K562 (cell line): ENCODE data around the gene GPR83. TPM values are rescaled to one million over a fixed set of nuclear protein-coding genes. Genes with fewer than 3 reads are reported as not detected.

Experiments
- ATAC-seq: fragments of 200-7000 bp; cut with Tn5 transposase; 3 replicates; pipeline ENCODE4 v1.9.1; 2020; ENCODE audit warnings: moderate library complexity
- BruUV-seq: library from RNA; stranded (reverse); fragments of 400-500 nt; replicated peaks from 2 replicates; lab custom pipeline; 2021; lab: Mats Ljungman, UMichigan
- CTCF ChIA-PET: fragments of 300-600 bp; formaldehyde crosslinking; extraction: SDS; loops from one replicate; lab custom pipeline; 2021; ENCODE audit warnings: low intra/inter-chr PET ratio; lab: Yijun Ruan, JAX
- POLR2A ChIA-PET: fragments of 300-600, 350-650 bp; sonication (Branson Sonifier 250); formaldehyde crosslinking; extraction: SDS; loops from one replicate; lab custom pipeline; 2021; ENCODE audit warnings: antibody characterized with exemption, inconsistent platforms; lab: Yijun Ruan, JAX
- DNase-seq, 4 experiments: peaks; one replicate each; pipeline versions ENCODE4 v3.0.0 to v3.0.0-alpha.2; 2011 to 2018; ENCODE audit warnings: low spot score in 3 of 4, mixed read lengths in 3 of 4; ENCODE audit errors: extremely low read depth in 1 of 4
- FAIRE-seq: peaks from 2 replicates; lab custom pipeline; 2011; peaks lifted over from hg19 to GRCh38; lab: Jason Lieb, UNC
- H2AFZ ChIP-seq: 2 replicates; pipeline ENCODE4 v1.6.0; 2011; ENCODE audit warnings: low read depth, low read length, control low read depth, inconsistent platforms
- H3K27ac ChIP-seq: fragments of 200-600 bp; 3 replicates; pipeline ENCODE4 v1.8.0; 2011; ENCODE audit warnings: low read depth, mild to moderate bottlenecking, control low read depth, inconsistent platforms, low read length, moderate library complexity, mixed read lengths; ENCODE audit errors: extremely low read depth
- H3K27me3 ChIP-seq, 2 experiments: fragments of 300-600 bp in 1 of 2; 2 replicates in 1 of 2; 3 replicates in 1 of 2; pipeline versions ENCODE4 v1.6.0 to v1.8.0; 2011; ENCODE audit warnings: inconsistent platforms in 2 of 2, low read length in 2 of 2, mild to moderate bottlenecking in 1 of 2, mixed read lengths in 1 of 2, moderate library complexity in 1 of 2; ENCODE audit not compliant: control insufficient read depth in 2 of 2, insufficient read depth in 2 of 2
- H3K36me3 ChIP-seq: fragments of 300-600 bp; 3 replicates; pipeline ENCODE4 v1.8.0; 2011; ENCODE audit warnings: mild to moderate bottlenecking, low read length, inconsistent platforms; ENCODE audit not compliant: control insufficient read depth, insufficient read depth
- H3K4me1 ChIP-seq, 2 experiments: fragments of 200-600 bp in 1 of 2; replicated peaks in 1 of 2; 2 replicates in 1 of 2; 3 replicates in 1 of 2; pipeline versions ENCODE4 v1.5.1 to v1.8.0; 2011; ENCODE audit warnings: inconsistent platforms in 2 of 2, low read length in 2 of 2, mild to moderate bottlenecking in 1 of 2, mixed read lengths in 1 of 2, moderate library complexity in 1 of 2; ENCODE audit not compliant: control insufficient read depth in 2 of 2, insufficient read depth in 2 of 2
- H3K4me2 ChIP-seq: 2 replicates; pipeline ENCODE4 v1.6.1; 2011; ENCODE audit warnings: low read length, control low read depth, inconsistent platforms, mixed read lengths; ENCODE audit not compliant: insufficient read depth
- H3K4me3 ChIP-seq: fragments of 200-600 bp; sonication (generic), shearing (Covaris generic); 2 replicates; pipeline ENCODE4 v1.5.1; 2016; ENCODE audit warnings: control low read depth, inconsistent platforms
- H3K79me2 ChIP-seq: fragments of 200-600 bp; 3 replicates; pipeline ENCODE4 v1.8.0; 2011; ENCODE audit warnings: low read length, inconsistent platforms; ENCODE audit not compliant: control insufficient read depth, insufficient read depth
- H3K9ac ChIP-seq, 2 experiments: 2 replicates each; pipeline versions ENCODE4 v1.6.0 to v1.6.1; 2011; ENCODE audit warnings: low read depth in 2 of 2, low read length in 2 of 2, control low read depth in 1 of 2, inconsistent platforms in 1 of 2, mild to moderate bottlenecking in 1 of 2, mixed read lengths in 1 of 2; ENCODE audit not compliant: insufficient read depth in 1 of 2
- H3K9me1 ChIP-seq: one replicate; pipeline ENCODE4 v1.6.0; 2011; ENCODE audit warnings: inconsistent platforms, mild to moderate bottlenecking, low read length, moderate library complexity; ENCODE audit not compliant: control insufficient read depth, insufficient read depth
- H3K9me3 ChIP-seq: replicated peaks from 2 replicates; pipeline ENCODE4 v1.5.1; 2011; ENCODE audit warnings: low read depth, low read length, inconsistent platforms; ENCODE audit not compliant: control insufficient read depth, insufficient read depth
- H4K20me1 ChIP-seq: replicated peaks from 2 replicates; pipeline ENCODE4 v1.6.1; 2011; ENCODE audit warnings: low read length, inconsistent platforms, mixed read lengths; ENCODE audit not compliant: control insufficient read depth, insufficient read depth
- NFATC3 ChIP-seq: fragments of 450-650 bp; IDR thresholded peaks from 2 replicates; pipeline ENCODE4 v1.6.1; 2017; ENCODE audit warnings: mild to moderate bottlenecking
- WGBS: fragments of 100-300 bp; shearing (Covaris generic); methylation state at CpG from one replicate; pipeline ENCODE4 v1.1.6; 2016; ENCODE audit warnings: low coverage, mixed read lengths; ENCODE audit not compliant: insufficient coverage; ENCODE audit errors: missing lambda C conversion rate; 5-methylcytosine and 5-hydroxymethylcytosine counted together
- in situ Hi-C: fragments of 300-500 bp; cut with MboI; formaldehyde crosslinking; loops from 4 replicates; pipeline ENCODE4 v1.15.0; 2018; ENCODE audit warnings: inconsistent platforms, mixed read lengths
- intact Hi-C: fragments of 100-400 bp; cut with micrococcal nuclease; formaldehyde crosslinking; loops from 2 replicates; pipeline ENCODE4 v1.14.2; 2022
- polyA plus RNA-seq, 8 experiments: library from polyadenylated mRNA; depleted of rRNA in 4 of 8; stranded (reverse) in 5 of 8; unstranded in 3 of 8; fragments of >200 nt; fragmentation: Nextera tagmentation in 2 of 8; fragmentation: Illumina TruSeq in 1 of 8; extraction: Ambion mirVana in 2 of 8; extraction: Trizol in 1 of 8; gene quantifications; 2 replicates each; pipeline versions ENCODE4 v1.2.1 to v1.2.3, GENCODE V29; 2011 to 2014; ENCODE audit warnings: inconsistent platforms in 1 of 8, missing spikeins in 1 of 8
- total RNA-seq, 7 experiments: library from RNA; depleted of rRNA in 6 of 7; stranded (reverse); fragments of >200 nt in 6 of 7; fragmentation: Illumina TruSeq in 2 of 7; extraction: Trizol in 2 of 7; gene quantifications; 2 replicates each; pipeline versions ENCODE4 v1.2.1 to v1.2.3, GENCODE V29; 2011 to 2021; ENCODE audit warnings: low replicate concordance in 1 of 7

Gene GPR83
- total and polyA plus RNA-seq, 9 of the 15 experiments (the other 6 are each of a cell fraction or from before 2014, with no cell fraction given) = 0.03 to 0.13 (median 0.08) TPM; not detected in 2

GRCh38 chr11:94328587-94329080, 72.6 kb downstream of the GPR83 start:
- in situ Hi-C loops = loop anchor here (10.0 kb wide), 1 partner anchor 176 kb away; no protein-coding TSS in a partner anchor
- ATAC-seq = no peak; the same call in 2 of the 3 replicates
- CTCF ChIA-PET = no interaction called here

More at GRCh38 chr11:94328587-94329080, 72.6 kb downstream of the GPR83 start:
- Histone ChIP-seq H3K4me1 (no peaks in the 10 kb centered on the region), H3K27me3 (peaks cover 4 to 7% of the 10 kb centered on the region in 2 experiments; a peak in 4 of 5 replicates), H3K9me3 (no peaks in the 10 kb centered on the region), H2AFZ (no peak overlapping the region), H3K4me3 (no peak overlapping the region), H4K20me1 (no peaks in the 10 kb centered on the region), H3K4me2 (no peak overlapping the region), H3K79me2 (no peaks in the 10 kb centered on the region), H3K9ac (no peak overlapping the region), H3K27ac (no peak overlapping the region), H3K9me1 (no peaks in the 10 kb centered on the region), H3K36me3 (no peaks in the 10 kb centered on the region)
- DNase-seq = no peak
- intact Hi-C loops = loop anchor here (5.0 to 10.0 kb wide), 4 partner anchors 89 to 434 kb away; no protein-coding TSS in a partner anchor
- BruUV-seq = no TSS peak
- no peak for FAIRE-seq
- POLR2A ChIA-PET = no interaction called here
- TF ChIP-seq NFATC3 = no peak
- WGBS = 0% methylated on average over 6 of the region's 6 CpGs

Other genes with a start within 250 kb of the GPR83 start
- not detected in 2 replicates for gene IZUMO1R, start 96.8 kb downstream of the GPR83 start, total RNA-seq (2014; rRNA removed)
- gene IZUMO1R, start 96.8 kb downstream of the GPR83 start, total RNA-seq (2014; rRNA removed; fragmentation: Illumina TruSeq; extraction: Trizol) = not detected in 2 replicates
- gene IZUMO1R, start 96.8 kb downstream of the GPR83 start, total RNA-seq (2015; rRNA removed; fragmentation: Illumina TruSeq; extraction: Trizol) = not detected in 2 replicates
- not detected in 2 replicates for gene IZUMO1R, start 96.8 kb downstream of the GPR83 start, total RNA-seq (2021)
- not detected in 2 replicates for gene IZUMO1R, start 96.8 kb downstream of the GPR83 start, polyA plus RNA-seq (2011; rRNA removed)
- not detected in 2 replicates for gene IZUMO1R, start 96.8 kb downstream of the GPR83 start, polyA plus RNA-seq (2014; fragmentation: Illumina TruSeq; extraction: Trizol)
- gene IZUMO1R, start 96.8 kb downstream of the GPR83 start, polyA plus RNA-seq (2014; fragmentation: Nextera tagmentation; extraction: Ambion mirVana) = not detected
- not detected in 2 replicates for gene IZUMO1R, start 96.8 kb downstream of the GPR83 start, polyA plus RNA-seq (2014; rRNA removed)
- gene MRE11, start 92.4 kb upstream of the GPR83 start, total RNA-seq (2014; rRNA removed) = 18.3 and 21.3 TPM in 2 replicates
- gene MRE11, start 92.4 kb upstream of the GPR83 start, total RNA-seq (2014; rRNA removed; fragmentation: Illumina TruSeq; extraction: Trizol) = 45.2 and 59.6 TPM in 2 replicates
- gene MRE11, start 92.4 kb upstream of the GPR83 start, total RNA-seq (2015; rRNA removed; fragmentation: Illumina TruSeq; extraction: Trizol) = 29.1 and 34.1 TPM in 2 replicates
- gene MRE11, start 92.4 kb upstream of the GPR83 start, total RNA-seq (2021) = 30.4 and 34.1 TPM in 2 replicates
- gene MRE11, start 92.4 kb upstream of the GPR83 start, polyA plus RNA-seq (2011; rRNA removed) = 19.9 and 28.4 TPM in 2 replicates
- 30.3 and 30.9 TPM in 2 replicates for gene MRE11, start 92.4 kb upstream of the GPR83 start, polyA plus RNA-seq (2014; fragmentation: Illumina TruSeq; extraction: Trizol)
- gene MRE11, start 92.4 kb upstream of the GPR83 start, polyA plus RNA-seq (2014; fragmentation: Nextera tagmentation; extraction: Ambion mirVana) = 10 to 100 TPM; 21.0 to 29.1 TPM
- 22.9 and 27.4 TPM in 2 replicates for gene MRE11, start 92.4 kb upstream of the GPR83 start, polyA plus RNA-seq (2014; rRNA removed)
- gene ANKRD49, start 92.6 kb upstream of the GPR83 start, total RNA-seq (2014; rRNA removed) = 13.4 and 17.1 TPM in 2 replicates
- 30.6 and 39.4 TPM in 2 replicates for gene ANKRD49, start 92.6 kb upstream of the GPR83 start, total RNA-seq (2014; rRNA removed; fragmentation: Illumina TruSeq; extraction: Trizol)
- gene ANKRD49, start 92.6 kb upstream of the GPR83 start, total RNA-seq (2015; rRNA removed; fragmentation: Illumina TruSeq; extraction: Trizol) = 32.0 and 32.2 TPM in 2 replicates
- gene ANKRD49, start 92.6 kb upstream of the GPR83 start, total RNA-seq (2021) = 16.7 and 17.0 TPM in 2 replicates
- gene ANKRD49, start 92.6 kb upstream of the GPR83 start, polyA plus RNA-seq (2011; rRNA removed) = 37.4 and 38.7 TPM in 2 replicates
- 29.3 and 36.4 TPM in 2 replicates for gene ANKRD49, start 92.6 kb upstream of the GPR83 start, polyA plus RNA-seq (2014; fragmentation: Illumina TruSeq; extraction: Trizol)
- 10 to 100 TPM; 28.8 to 43.5 TPM for gene ANKRD49, start 92.6 kb upstream of the GPR83 start, polyA plus RNA-seq (2014; fragmentation: Nextera tagmentation; extraction: Ambion mirVana)
- gene ANKRD49, start 92.6 kb upstream of the GPR83 start, polyA plus RNA-seq (2014; rRNA removed) = 26.2 and 31.2 TPM in 2 replicates
- gene C11orf97, start 111.0 kb upstream of the GPR83 start, total RNA-seq (2014; rRNA removed) = not detected in 2 replicates
- not detected in 2 replicates for gene C11orf97, start 111.0 kb upstream of the GPR83 start, total RNA-seq (2014; rRNA removed; fragmentation: Illumina TruSeq; extraction: Trizol)
- gene C11orf97, start 111.0 kb upstream of the GPR83 start, total RNA-seq (2015; rRNA removed; fragmentation: Illumina TruSeq; extraction: Trizol) = not detected in 2 replicates
- gene C11orf97, start 111.0 kb upstream of the GPR83 start, total RNA-seq (2021) = not detected in 2 replicates
- not detected in 2 replicates for gene C11orf97, start 111.0 kb upstream of the GPR83 start, polyA plus RNA-seq (2011; rRNA removed)
- not detected in 2 replicates for gene C11orf97, start 111.0 kb upstream of the GPR83 start, polyA plus RNA-seq (2014; fragmentation: Illumina TruSeq; extraction: Trizol)
- gene C11orf97, start 111.0 kb upstream of the GPR83 start, polyA plus RNA-seq (2014; fragmentation: Nextera tagmentation; extraction: Ambion mirVana) = not detected
- gene C11orf97, start 111.0 kb upstream of the GPR83 start, polyA plus RNA-seq (2014; rRNA removed) = not detected in 2 replicates
- gene FUT4, start 142.5 kb upstream of the GPR83 start, total RNA-seq (2014; rRNA removed) = 6.4 and 6.9 TPM in 2 replicates
- 4.9 and 5.2 TPM in 2 replicates for gene FUT4, start 142.5 kb upstream of the GPR83 start, total RNA-seq (2014; rRNA removed; fragmentation: Illumina TruSeq; extraction: Trizol)
- 5.9 and 6.0 TPM in 2 replicates for gene FUT4, start 142.5 kb upstream of the GPR83 start, total RNA-seq (2015; rRNA removed; fragmentation: Illumina TruSeq; extraction: Trizol)
- gene FUT4, start 142.5 kb upstream of the GPR83 start, total RNA-seq (2021) = 8.7 and 8.9 TPM in 2 replicates
- gene FUT4, start 142.5 kb upstream of the GPR83 start, polyA plus RNA-seq (2011; rRNA removed) = 3.7 and 4.7 TPM in 2 replicates
- 5.0 and 5.5 TPM in 2 replicates for gene FUT4, start 142.5 kb upstream of the GPR83 start, polyA plus RNA-seq (2014; fragmentation: Illumina TruSeq; extraction: Trizol)
- gene FUT4, start 142.5 kb upstream of the GPR83 start, polyA plus RNA-seq (2014; fragmentation: Nextera tagmentation; extraction: Ambion mirVana) = 1 to 10 TPM; 1.1 to 1.4 TPM
- gene FUT4, start 142.5 kb upstream of the GPR83 start, polyA plus RNA-seq (2014; rRNA removed) = 5.4 and 5.7 TPM in 2 replicates
- gene PIWIL4, start 165.9 kb upstream of the GPR83 start, total RNA-seq (2014; rRNA removed) = 9.5 and 10.9 TPM in 2 replicates
- 14.9 and 16.0 TPM in 2 replicates for gene PIWIL4, start 165.9 kb upstream of the GPR83 start, total RNA-seq (2014; rRNA removed; fragmentation: Illumina TruSeq; extraction: Trizol)
- 12.9 and 13.6 TPM in 2 replicates for gene PIWIL4, start 165.9 kb upstream of the GPR83 start, total RNA-seq (2015; rRNA removed; fragmentation: Illumina TruSeq; extraction: Trizol)
- gene PIWIL4, start 165.9 kb upstream of the GPR83 start, total RNA-seq (2021) = 10.2 and 10.5 TPM in 2 replicates
- 1.5 and 6.3 TPM in 2 replicates for gene PIWIL4, start 165.9 kb upstream of the GPR83 start, polyA plus RNA-seq (2011; rRNA removed)
- gene PIWIL4, start 165.9 kb upstream of the GPR83 start, polyA plus RNA-seq (2014; fragmentation: Illumina TruSeq; extraction: Trizol) = 15.5 and 17.0 TPM in 2 replicates
- 10 to 100 TPM in 1 of 2 experiments, 1 to 10 TPM in 1; 8.4 to 10.8 TPM for gene PIWIL4, start 165.9 kb upstream of the GPR83 start, polyA plus RNA-seq (2014; fragmentation: Nextera tagmentation; extraction: Ambion mirVana)
- 13.5 and 16.5 TPM in 2 replicates for gene PIWIL4, start 165.9 kb upstream of the GPR83 start, polyA plus RNA-seq (2014; rRNA removed)